ENCODE results near the gene HOXC9.

HOXC9 gene

GRCh38 chr12:54028314-54029201 lies 28.6 kb downstream of the HOXC9 start, which contains the start of gene HOXC6 (continued):
- peak; percentile 63; the same call in 1 of the 2 replicates for TF ChIP-seq ZIC2 (tag by site-specific recombination; IDR thresholded peaks at IDR 0.05)
- TF ChIP-seq RBAK (tag by site-specific recombination; IDR thresholded peaks at IDR 0.05): no peak
- peak; percentile 77; the same call in 1 of the 2 replicates for TF ChIP-seq ZNF580 (tag by site-specific recombination; IDR thresholded peaks at IDR 0.05)
- no peak for TF ChIP-seq SP2 (tag by site-specific recombination; IDR thresholded peaks at IDR 0.05)
- 0 out of 2 replicates have a peak, but pooled peaks have one; percentile 19 for TF ChIP-seq KLF16 (tag by site-specific recombination; IDR thresholded peaks at IDR 0.05)
- peak; percentile 88 for TF ChIP-seq ZEB2 (tag by site-specific recombination; IDR thresholded peaks at IDR 0.05)
- TF ChIP-seq ZNF629 (tag by site-specific recombination; IDR thresholded peaks at IDR 0.05): peak; percentile 51
- peak; percentile 53; the same call in 1 of the 2 replicates for TF ChIP-seq BCL11A (tag by site-specific recombination; IDR thresholded peaks at IDR 0.05; ENCODE audit: low read depth)
- no peak for TF ChIP-seq ZNF274 (IDR thresholded peaks at IDR 0.05; ENCODE audit: low read length)
- no peak for TF ChIP-seq ZNF274 (tag by site-specific recombination; IDR thresholded peaks at IDR 0.05; ENCODE audit: borderline replicate concordance)
- TF ChIP-seq SALL2 (tag by site-specific recombination; IDR thresholded peaks at IDR 0.05; ENCODE audit: borderline replicate concordance): no peak
- TF ChIP-seq SP7 (tag by site-specific recombination; IDR thresholded peaks at IDR 0.05): peak; percentile 66
- peak; percentile 56 for TF ChIP-seq MZF1 (tag by site-specific recombination; IDR thresholded peaks at IDR 0.05; ENCODE audit: borderline replicate concordance)
- peak; percentile 85 for TF ChIP-seq ZBTB17 (tag by site-specific recombination; IDR thresholded peaks at IDR 0.05)
- TF ChIP-seq KLF1 (tag by site-specific recombination; IDR thresholded peaks at IDR 0.05): peak; percentile 30; the same call in 1 of the 2 replicates
- peak; percentile 100 for TF ChIP-seq PRDM6 (tag by site-specific recombination; IDR thresholded peaks at IDR 0.05)
- peak; percentile 30; the same call in 1 of the 2 replicates for TF ChIP-seq ZNF501 (tag by site-specific recombination; IDR thresholded peaks at IDR 0.05)
- TF ChIP-seq HIC1 (tag by site-specific recombination; IDR thresholded peaks at IDR 0.05): peak; percentile 75
- TF ChIP-seq ZBTB11 (tag by site-specific recombination; conservative IDR thresholded peaks at IDR 0.05; ENCODE audit: low read depth): peak; percentile 25; the same call in 1 of the 2 replicates
- peak; percentile 81; the same call in 1 of the 2 replicates for TF ChIP-seq ZBTB44 (tag by site-specific recombination; IDR thresholded peaks at IDR 0.05)
- TF ChIP-seq PRDM10 (tag by site-specific recombination; IDR thresholded peaks at IDR 0.05): peak; percentile 55; the same call in 1 of the 2 replicates
- peak; percentile 85 for TF ChIP-seq GLIS1 (tag by site-specific recombination; IDR thresholded peaks at IDR 0.05)
- TF ChIP-seq AEBP2 (tag by site-specific recombination; IDR thresholded peaks at IDR 0.05; ENCODE audit: borderline replicate concordance): no peak

Data from HEK293 (cell line).